ENCODE results near the gene SLPI.

The SLPI gene

DNA sequence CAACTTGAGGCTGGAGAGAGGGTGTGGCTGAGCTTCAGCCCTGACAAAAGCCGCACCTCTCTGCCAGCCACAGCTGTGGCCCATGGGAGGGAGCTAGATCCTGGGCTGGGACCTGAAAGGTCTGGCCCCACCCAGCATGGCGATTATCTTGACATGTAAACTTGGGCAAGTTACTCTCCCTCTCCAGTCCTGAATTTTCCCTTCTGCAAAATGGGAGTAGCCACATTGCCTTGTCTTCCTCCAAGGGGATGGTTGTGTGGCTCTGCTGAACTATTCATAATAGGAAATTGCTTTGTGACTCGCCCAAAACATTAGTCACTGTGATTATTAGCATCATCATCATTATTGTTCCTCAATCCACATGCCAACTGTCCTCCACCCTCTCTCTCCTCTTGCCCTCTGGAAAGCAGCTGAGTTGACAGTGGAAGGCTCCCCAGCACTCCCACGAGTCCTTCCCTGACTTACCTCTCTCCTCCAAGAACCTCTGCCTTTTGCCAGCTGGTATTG lies 29.2 kb upstream of the SLPI start:
- no peak for TF ChIP-seq NFIC (IDR thresholded peaks at IDR 0.05)

DNA sequence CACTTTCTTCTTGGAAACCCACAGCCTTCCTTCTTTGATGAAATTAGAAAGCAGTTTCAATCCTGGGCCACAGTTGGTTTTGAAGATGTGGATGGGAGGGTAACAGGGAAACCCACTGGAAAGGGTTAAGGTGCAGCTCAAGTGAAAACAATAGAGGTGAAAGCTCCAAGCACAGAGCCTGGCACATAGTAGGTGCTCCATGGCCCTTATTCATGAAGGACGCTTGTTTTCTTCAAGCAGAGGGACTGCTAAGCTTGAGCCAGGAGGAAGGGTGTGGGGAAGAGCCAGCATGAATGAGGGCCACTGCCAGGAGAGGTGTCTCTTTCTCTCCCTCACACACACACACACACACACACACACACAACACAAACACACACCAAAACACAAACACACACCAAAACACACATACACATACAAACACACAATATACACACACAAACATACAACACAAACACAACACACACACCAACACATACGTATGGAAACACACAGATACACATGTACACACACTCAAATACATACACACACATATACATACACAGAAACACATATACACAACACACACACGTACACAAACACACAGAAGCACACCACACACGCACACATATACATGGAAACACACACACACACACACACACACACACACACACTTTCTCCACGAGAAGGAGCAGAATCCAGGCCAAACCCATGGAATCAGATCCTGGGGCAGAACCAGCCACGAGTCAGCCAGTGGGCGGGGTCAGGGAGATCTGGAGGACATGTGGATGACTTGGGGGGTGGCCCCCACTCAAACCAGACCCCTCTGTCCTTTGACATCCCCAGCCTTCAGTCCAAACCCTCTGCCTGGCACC lies 28.6 kb upstream of the SLPI start:
- TF ChIP-seq YY1 (IDR thresholded peaks at IDR 0.05; ENCODE audit: low read depth) (no peak), TCF12 (IDR thresholded peaks at IDR 0.05; ENCODE audit: low read depth) (no peak), TEAD4 (IDR thresholded peaks at IDR 0.05) (no peak), TAF1 (IDR thresholded peaks at IDR 0.05; ENCODE audit: low read depth) (no peak), EGR1 (IDR thresholded peaks at IDR 0.05) (no peak), RAD21 (IDR thresholded peaks at IDR 0.05; ENCODE audit: low read depth) (no peak), EP300 (IDR thresholded peaks at IDR 0.05; ENCODE audit: borderline replicate concordance) (no peak), CEBPB (IDR thresholded peaks at IDR 0.05) (no peak), FOXM1 (IDR thresholded peaks at IDR 0.05; ENCODE audit: borderline replicate concordance, low read depth) (no peak), NFIC (IDR thresholded peaks at IDR 0.05) (no peak), ZBTB7A (IDR thresholded peaks at IDR 0.05; ENCODE audit: low read depth) (no peak), CREB1 (IDR thresholded peaks at IDR 0.05; ENCODE audit: low read depth) (no peak)
- TF ChIP-seq, protein P1, sequence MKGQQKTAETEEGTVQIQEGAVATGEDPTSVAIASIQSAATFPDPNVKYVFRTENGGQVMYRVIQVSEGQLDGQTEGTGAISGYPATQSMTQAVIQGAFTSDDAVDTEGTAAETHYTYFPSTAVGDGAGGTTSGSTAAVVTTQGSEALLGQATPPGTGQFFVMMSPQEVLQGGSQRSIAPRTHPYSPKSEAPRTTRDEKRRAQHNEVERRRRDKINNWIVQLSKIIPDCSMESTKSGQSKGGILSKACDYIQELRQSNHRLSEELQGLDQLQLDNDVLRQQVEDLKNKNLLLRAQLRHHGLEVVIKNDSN (IDR thresholded peaks at IDR 0.05) = no peak
- TF ChIP-seq, protein P2, sequence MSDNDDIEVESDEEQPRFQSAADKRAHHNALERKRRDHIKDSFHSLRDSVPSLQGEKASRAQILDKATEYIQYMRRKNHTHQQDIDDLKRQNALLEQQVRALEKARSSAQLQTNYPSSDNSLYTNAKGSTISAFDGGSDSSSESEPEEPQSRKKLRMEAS (IDR thresholded peaks at IDR 0.05) = no peak
- TF ChIP-seq, protein P3, sequence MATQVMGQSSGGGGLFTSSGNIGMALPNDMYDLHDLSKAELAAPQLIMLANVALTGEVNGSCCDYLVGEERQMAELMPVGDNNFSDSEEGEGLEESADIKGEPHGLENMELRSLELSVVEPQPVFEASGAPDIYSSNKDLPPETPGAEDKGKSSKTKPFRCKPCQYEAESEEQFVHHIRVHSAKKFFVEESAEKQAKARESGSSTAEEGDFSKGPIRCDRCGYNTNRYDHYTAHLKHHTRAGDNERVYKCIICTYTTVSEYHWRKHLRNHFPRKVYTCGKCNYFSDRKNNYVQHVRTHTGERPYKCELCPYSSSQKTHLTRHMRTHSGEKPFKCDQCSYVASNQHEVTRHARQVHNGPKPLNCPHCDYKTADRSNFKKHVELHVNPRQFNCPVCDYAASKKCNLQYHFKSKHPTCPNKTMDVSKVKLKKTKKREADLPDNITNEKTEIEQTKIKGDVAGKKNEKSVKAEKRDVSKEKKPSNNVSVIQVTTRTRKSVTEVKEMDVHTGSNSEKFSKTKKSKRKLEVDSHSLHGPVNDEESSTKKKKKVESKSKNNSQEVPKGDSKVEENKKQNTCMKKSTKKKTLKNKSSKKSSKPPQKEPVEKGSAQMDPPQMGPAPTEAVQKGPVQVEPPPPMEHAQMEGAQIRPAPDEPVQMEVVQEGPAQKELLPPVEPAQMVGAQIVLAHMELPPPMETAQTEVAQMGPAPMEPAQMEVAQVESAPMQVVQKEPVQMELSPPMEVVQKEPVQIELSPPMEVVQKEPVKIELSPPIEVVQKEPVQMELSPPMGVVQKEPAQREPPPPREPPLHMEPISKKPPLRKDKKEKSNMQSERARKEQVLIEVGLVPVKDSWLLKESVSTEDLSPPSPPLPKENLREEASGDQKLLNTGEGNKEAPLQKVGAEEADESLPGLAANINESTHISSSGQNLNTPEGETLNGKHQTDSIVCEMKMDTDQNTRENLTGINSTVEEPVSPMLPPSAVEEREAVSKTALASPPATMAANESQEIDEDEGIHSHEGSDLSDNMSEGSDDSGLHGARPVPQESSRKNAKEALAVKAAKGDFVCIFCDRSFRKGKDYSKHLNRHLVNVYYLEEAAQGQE (IDR thresholded peaks at IDR 0.05; ENCODE audit: low read depth) = no peak

DNA sequence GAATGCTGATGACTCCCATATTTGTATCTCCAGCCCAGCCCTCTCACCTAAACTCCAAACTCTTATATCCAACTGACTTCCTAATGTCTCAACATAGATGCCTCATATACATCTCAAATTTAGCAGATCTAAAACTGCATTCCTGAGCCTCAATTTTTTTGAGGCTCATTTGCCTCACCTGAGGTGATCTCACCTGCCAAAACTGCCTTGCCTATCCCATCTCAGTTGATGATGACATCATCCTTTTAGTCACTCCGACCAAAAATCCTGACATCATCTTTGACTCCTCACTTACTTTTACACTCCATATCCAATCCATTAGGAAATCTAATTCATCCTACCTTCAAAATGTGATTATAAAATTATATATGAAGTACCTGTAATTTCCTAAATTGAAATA lies 25.6 kb upstream of the SLPI start:
- TF ChIP-seq EP300 (IDR thresholded peaks at IDR 0.05; ENCODE audit: borderline replicate concordance) (no peak), TAF1 (IDR thresholded peaks at IDR 0.05; ENCODE audit: low read depth) (no peak), TCF12 (IDR thresholded peaks at IDR 0.05; ENCODE audit: low read depth) (no peak), YY1 (IDR thresholded peaks at IDR 0.05; ENCODE audit: low read depth) (no peak), EGR1 (IDR thresholded peaks at IDR 0.05) (no peak), CEBPB (IDR thresholded peaks at IDR 0.05) (no peak), ZBTB7A (IDR thresholded peaks at IDR 0.05; ENCODE audit: low read depth) (no peak), FOXM1 (IDR thresholded peaks at IDR 0.05; ENCODE audit: borderline replicate concordance, low read depth) (no peak), CREB1 (IDR thresholded peaks at IDR 0.05; ENCODE audit: low read depth) (no peak), TEAD4 (IDR thresholded peaks at IDR 0.05) (no peak)
- TF ChIP-seq, protein P1 (IDR thresholded peaks at IDR 0.05) = no peak
- TF ChIP-seq, protein P3 (IDR thresholded peaks at IDR 0.05; ENCODE audit: low read depth) = no peak
- TF ChIP-seq, protein P2 (IDR thresholded peaks at IDR 0.05) = no peak

DNA sequence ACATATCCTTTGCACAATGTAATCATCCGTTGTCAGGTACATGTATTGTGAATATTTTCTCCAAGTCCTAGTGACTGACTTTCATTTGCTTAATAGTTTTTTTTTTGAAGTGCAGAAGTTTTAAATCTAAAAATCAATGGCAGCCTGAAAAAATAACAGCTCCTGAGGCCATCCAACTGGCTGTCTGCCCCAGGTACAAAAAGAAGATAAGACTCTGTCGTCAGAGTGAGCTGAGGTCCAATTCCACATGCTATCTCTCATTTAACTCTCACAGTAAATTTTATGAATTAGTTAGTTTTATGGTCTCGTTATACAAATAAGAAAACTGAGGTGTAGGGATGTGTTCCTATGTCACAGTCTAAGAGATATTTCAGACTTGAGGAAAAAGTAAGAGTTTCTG lies 21.0 kb upstream of the SLPI start:
- TF ChIP-seq RAD21 (IDR thresholded peaks at IDR 0.05; ENCODE audit: low read depth) (no peak), NFIC (IDR thresholded peaks at IDR 0.05) (no peak)

DNA sequence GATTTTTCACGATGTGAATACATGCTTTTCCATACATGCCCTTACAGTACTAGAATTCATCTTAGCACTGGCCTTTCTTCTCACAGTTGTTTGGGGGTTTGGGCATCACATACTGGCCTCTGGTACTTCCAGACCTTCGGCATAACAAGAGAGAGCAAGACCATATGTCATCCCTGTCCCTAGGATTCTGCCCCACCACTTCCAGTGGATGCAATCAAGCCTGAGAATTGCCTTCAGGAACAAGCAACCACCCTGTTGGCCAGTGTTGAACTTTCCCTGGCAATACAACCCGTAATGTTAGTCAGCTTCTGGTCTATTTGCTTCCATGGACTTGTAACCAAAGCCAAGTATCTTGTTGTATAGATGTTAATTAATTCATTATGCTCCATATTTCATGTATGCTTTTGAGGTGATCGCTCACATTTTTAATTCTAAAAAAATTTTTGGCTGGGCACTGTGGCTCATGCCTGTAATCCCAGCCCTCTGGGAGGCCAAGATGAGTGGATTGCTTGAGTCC lies 15.4 kb upstream of the SLPI start:
- TF ChIP-seq NFIC (IDR thresholded peaks at IDR 0.05) (no peak), EP300 (IDR thresholded peaks at IDR 0.05; ENCODE audit: borderline replicate concordance) (no peak), TAF1 (IDR thresholded peaks at IDR 0.05; ENCODE audit: low read depth) (no peak), CREB1 (IDR thresholded peaks at IDR 0.05; ENCODE audit: low read depth) (no peak), TCF12 (IDR thresholded peaks at IDR 0.05; ENCODE audit: low read depth) (no peak), FOXM1 (IDR thresholded peaks at IDR 0.05; ENCODE audit: borderline replicate concordance, low read depth) (no peak), RAD21 (IDR thresholded peaks at IDR 0.05; ENCODE audit: low read depth) (no peak), EGR1 (IDR thresholded peaks at IDR 0.05) (no peak)
- TF ChIP-seq, protein P3 (IDR thresholded peaks at IDR 0.05; ENCODE audit: low read depth) = no peak
- TF ChIP-seq, protein P1 (IDR thresholded peaks at IDR 0.05) = no peak
- TF ChIP-seq, protein P2 (IDR thresholded peaks at IDR 0.05) = no peak

Measured in Ishikawa (cell line).